ENCODE results near the gene ZKSCAN4. TPM values are rescaled to one million over a fixed set of nuclear protein-coding genes. Genes with fewer than 3 reads are reported as not detected.
A peak's percentile ranks its signal among the peaks of the same experiment; 100 is the strongest.

Gene ZKSCAN4
- polyA plus RNA-seq, 1 of the 3 experiments (the other 2 are of a cell fraction) = 2.9 TPM

GRCh38 chr6:28220257-28221133 lies 31.6 kb downstream of the ZKSCAN4 start:
- DNase-seq = no peak
- ChIA-PET CTCF (no interaction called here), POLR2A (no interaction called here)
- Histone ChIP-seq H3K27me3 (ENCODE audit: insufficient read depth) (no peaks in the 10 kb centered on the region; the same call in 1 of the 2 replicates), H2AFZ (ENCODE audit: low read depth) (peak overlapping the region; percentile 75; the same call in 1 of the 2 replicates), H3K9me3 (no peaks in the 10 kb centered on the region), H3K4me1 (ENCODE audit: control insufficient read depth in 1 of 2, insufficient read depth in 2 of 2, low read depth in 1 of 2, low read length in 1 of 2) (peaks cover 0 to 11% of the 10 kb centered on the region in 2 experiments; a peak in 2 of 4 replicates), H3K79me2 (ENCODE audit: insufficient read depth) (peaks cover 9% of the 10 kb centered on the region), H3K9me2 (no peaks in the 10 kb centered on the region), H3K4me3 (ENCODE audit: low read depth in 2 of 2, low read length in 1 of 2) (no peak overlapping the region), H4K20me1 (ENCODE audit: insufficient read depth) (no peaks in the 10 kb centered on the region), H3K4me2 (no peak overlapping the region), H3K27ac (ENCODE audit: low read depth in 2 of 2, low read length in 1 of 2) (no peak overlapping the region), H3F3A (replicated peaks; ENCODE audit: insufficient read depth) (no peaks in the 10 kb centered on the region), H3K36me3 (replicated peaks in 1 of 2; ENCODE audit: control insufficient read depth in 1 of 2, insufficient read depth in 2 of 2, low read length in 1 of 2) (no peaks in the 10 kb centered on the region), H3K9ac (no peak overlapping the region)
- WGBS (ENCODE audit: low lambda C conversion rate) = 48% methylated on average over 6 of the region's 6 CpGs
- no peak for TF ChIP-seq NFIC (IDR thresholded peaks at IDR 0.05; ENCODE audit: borderline replicate concordance)
- 0 out of 2 replicates have a peak, but pooled peaks have one; percentile 7 for TF ChIP-seq CTCF (IDR thresholded peaks at IDR 0.05)

- peaks cover 0 to 11% of the 10 kb centered on the region in 2 experiments; a peak in 2 of 4 replicates for H3K4me1 ChIP-seq (ENCODE audit: control insufficient read depth in 1 of 2, insufficient read depth in 2 of 2, low read depth in 1 of 2, low read length in 1 of 2)
- H3K4me3 ChIP-seq (ENCODE audit: low read depth in 2 of 2, low read length in 1 of 2) = peak overlapping the region; percentile 55 to 67
- peak overlapping the region in 1 of 2 experiments; percentile 81; a peak in 2 of 4 replicates for H3K27ac ChIP-seq (ENCODE audit: low read depth in 2 of 2, low read length in 1 of 2)
- H2AFZ ChIP-seq (ENCODE audit: low read depth) = peak overlapping the region; percentile 98
- peak overlapping the region; percentile 60 for H3K9ac ChIP-seq
- H3K9me3 ChIP-seq = no peaks in the 10 kb centered on the region
- POLR2A ChIA-PET = interaction anchor here (0.6 to 2.0 kb wide), 9 partner anchors 12 to 135 kb away, joined by 3 to 13 read pairs (median 4); partner anchors contain the start of genes ZKSCAN4, ZKSCAN8 and ZSCAN26
- no peak for TF ChIP-seq RXRA (IDR thresholded peaks at IDR 0.05; ENCODE audit: borderline replicate concordance, low read depth)
- TF ChIP-seq GABPA (IDR thresholded peaks at IDR 0.05; ENCODE audit: low read depth) = peak; percentile 86
- TF ChIP-seq FOSL2 (IDR thresholded peaks at IDR 0.05; ENCODE audit: borderline replicate concordance, low read depth) = no peak
- no peak for TF ChIP-seq SMC3 (IDR thresholded peaks at IDR 0.05; ENCODE audit: low read depth, low read length)
- no peak for TF ChIP-seq RCOR1 (IDR thresholded peaks at IDR 0.05; ENCODE audit: low read length)
- no peak for TF ChIP-seq RFX5 (IDR thresholded peaks at IDR 0.05; ENCODE audit: low read length)
- TF ChIP-seq CHD2 (IDR thresholded peaks at IDR 0.05; ENCODE audit: low read length, partially characterized antibody) = no peak
- no peak for TF ChIP-seq SIN3A (IDR thresholded peaks at IDR 0.05; ENCODE audit: borderline replicate concordance, low read depth, low read length)
- TF ChIP-seq POLR2AphosphoS5 (IDR thresholded peaks at IDR 0.05; ENCODE audit: low read depth, low read length) = peak; percentile 69; the same call in 1 of the 2 replicates
- TF ChIP-seq MEF2A (IDR thresholded peaks at IDR 0.05; ENCODE audit: borderline replicate concordance, low read depth) = no peak
- no peak for TF ChIP-seq RAD21 (IDR thresholded peaks at IDR 0.05; ENCODE audit: low read length)
- no peak for TF ChIP-seq JUND (IDR thresholded peaks at IDR 0.05)
- TF ChIP-seq NFIC (IDR thresholded peaks at IDR 0.05; ENCODE audit: borderline replicate concordance) = peak; percentile 64
- no peak for TF ChIP-seq ZBTB33 (IDR thresholded peaks at IDR 0.05; ENCODE audit: borderline replicate concordance, low read depth)
- peak; percentile 79; the same call in 1 of the 2 replicates for TF ChIP-seq MAX (IDR thresholded peaks at IDR 0.05; ENCODE audit: low read depth)
- TF ChIP-seq TAF1 (IDR thresholded peaks at IDR 0.05; ENCODE audit: borderline replicate concordance, low read depth, low read length) = peak; percentile 36; the same call in 1 of the 2 replicates
- no peak for TF ChIP-seq IRF3 (IDR thresholded peaks at IDR 0.05; ENCODE audit: low read depth, low read length)
- peak overlapping the region; percentile 80 for H3K4me2 ChIP-seq
- H3F3A ChIP-seq (replicated peaks; ENCODE audit: insufficient read depth) = peaks cover under 1% of the 10 kb centered on the region
- H3K36me3 ChIP-seq (replicated peaks in 1 of 2; ENCODE audit: control insufficient read depth in 1 of 2, insufficient read depth in 2 of 2, low read length in 1 of 2) = no peaks in the 10 kb centered on the region
- peak; percentile 93 for DNase-seq
- no peaks in the 10 kb centered on the region; the same call in 1 of the 2 replicates for H3K27me3 ChIP-seq (ENCODE audit: insufficient read depth)
- CTCF ChIA-PET = interaction anchor here (0.6 to 2.1 kb wide), 3 partner anchors 50 to 140 kb away, joined by 3 to 10 read pairs (median 3); no protein-coding TSS in a partner anchor
- no peaks in the 10 kb centered on the region for H3K79me2 ChIP-seq (ENCODE audit: insufficient read depth)
- H3K9me2 ChIP-seq = no peaks in the 10 kb centered on the region
- H4K20me1 ChIP-seq (ENCODE audit: insufficient read depth) = no peaks in the 10 kb centered on the region
- 23% methylated on average over 35 of the region's 56 CpGs for WGBS (ENCODE audit: low lambda C conversion rate)
Observed at GRCh38 chr6:28218312-28219248, 33.5 kb downstream of the ZKSCAN4 start.

Data from SK-N-SH (cell line).